Mesendoderm (in vitro differentiated cells): ENCODE measurements around the gene CPA1.

Source experiments
- DNase-seq: peaks from one replicate; pipeline ENCODE4 v3.0.0; 2013
- H2AK5ac ChIP-seq: 2 replicates; pipeline ENCODE4 v1.6.1; 2013; ENCODE audit warnings: low read length, inconsistent platforms
- H2BK120ac ChIP-seq: 2 replicates; pipeline ENCODE4 v1.6.1; 2013; ENCODE audit warnings: low read depth, mild to moderate bottlenecking, low read length, moderate library complexity, mixed read lengths
- H2BK15ac ChIP-seq: replicated peaks from 2 replicates; pipeline ENCODE4 v1.6.1; 2013; ENCODE audit warnings: low read depth, mild to moderate bottlenecking, moderate library complexity
- H2BK5ac ChIP-seq: 2 replicates; pipeline ENCODE4 v1.6.1; 2013; ENCODE audit warnings: low read length, inconsistent platforms
- H3K18ac ChIP-seq: 2 replicates; pipeline ENCODE4 v1.6.1; 2013; ENCODE audit warnings: mild to moderate bottlenecking, low read length, mixed read lengths
- H3K23ac ChIP-seq: one replicate; pipeline ENCODE4 v1.6.1; 2013; ENCODE audit warnings: low read length
- H3K27ac ChIP-seq: 2 replicates; pipeline ENCODE4 v1.5.1; 2013; ENCODE audit warnings: low read depth, mild to moderate bottlenecking, inconsistent platforms, low read length, moderate library complexity
- H3K27me3 ChIP-seq: 2 replicates; pipeline ENCODE4 v1.6.1; 2013; ENCODE audit warnings: low read length, control low read depth, mild to moderate bottlenecking, inconsistent platforms; ENCODE audit not compliant: insufficient read depth, poor library complexity
- H3K36me3 ChIP-seq: 2 replicates; pipeline ENCODE4 v1.6.1; 2013; ENCODE audit warnings: low read length, inconsistent platforms; ENCODE audit not compliant: control insufficient read depth, insufficient read depth
- H3K4ac ChIP-seq: one replicate; pipeline ENCODE4 v1.6.1; 2013; ENCODE audit warnings: low read depth, mild to moderate bottlenecking, low read length, moderate library complexity
- H3K4me1 ChIP-seq: 2 replicates; pipeline ENCODE4 v1.6.1; 2013; ENCODE audit warnings: low read depth, low read length, inconsistent platforms; ENCODE audit not compliant: control insufficient read depth
- H3K4me2 ChIP-seq: 2 replicates; pipeline ENCODE4 v1.6.1; 2013; ENCODE audit warnings: low read length
- H3K4me3 ChIP-seq: 2 replicates; pipeline ENCODE4 v1.5.1; 2013; ENCODE audit warnings: mild to moderate bottlenecking, low read length
- H3K56ac ChIP-seq: one replicate; pipeline ENCODE4 v1.6.1; 2013; ENCODE audit warnings: low read length
- H3K79me1 ChIP-seq: 2 replicates; pipeline ENCODE4 v1.6.1; 2013; ENCODE audit warnings: low read length, inconsistent platforms
- H3K79me2 ChIP-seq: 2 replicates; pipeline ENCODE4 v1.6.1; 2013; ENCODE audit warnings: mild to moderate bottlenecking, low read length; ENCODE audit not compliant: control insufficient read depth, insufficient read depth
- H3K9ac ChIP-seq: 2 replicates; pipeline ENCODE4 v1.6.1; 2013; ENCODE audit warnings: low read length, inconsistent platforms
- H4K5ac ChIP-seq: one replicate; pipeline ENCODE4 v1.6.1; 2013; ENCODE audit warnings: low read length
- H4K8ac ChIP-seq: one replicate; pipeline ENCODE4 v1.6.1; 2013; ENCODE audit warnings: low read depth, mild to moderate bottlenecking, control low read depth, low read length, moderate library complexity
- WGBS: extraction: QIAGEN DNeasy Blood & Tissue Kit; methylation state at CpG from one replicate; pipeline ENCODE4 v1.1.7; 2013; ENCODE audit warnings: low lambda C conversion rate, missing lambda C conversion rate; ENCODE audit not compliant: insufficient coverage; ENCODE audit errors: extremely low coverage; 5-methylcytosine and 5-hydroxymethylcytosine counted together

CPA1 gene

DNA sequence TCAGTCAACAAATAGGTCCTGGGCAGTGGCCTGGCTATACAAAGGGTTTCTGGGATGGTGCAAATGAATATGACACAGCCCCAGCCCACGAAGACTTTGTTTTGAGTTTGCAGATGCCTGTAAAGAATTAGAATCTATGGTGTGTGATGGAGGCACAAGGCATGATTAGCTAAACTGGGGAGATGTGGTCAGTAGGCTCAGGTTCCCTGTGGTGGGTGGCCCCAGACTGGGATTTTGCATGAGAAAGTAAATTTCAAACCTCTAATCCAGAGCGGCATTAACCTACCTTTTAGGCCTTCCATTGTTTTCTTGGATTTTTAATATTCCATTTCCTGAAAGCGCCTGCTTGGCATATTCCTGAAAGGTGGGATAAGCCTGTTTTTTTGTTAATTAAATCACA, 42.1 kb upstream of the CPA1 start:
- no peak overlapping the region for H3K56ac ChIP-seq
- H3K27me3 ChIP-seq: no peaks in the 10 kb centered on the region
- H2BK15ac ChIP-seq: no peak overlapping the region
- no peak overlapping the region for H3K18ac ChIP-seq
- no peaks in the 10 kb centered on the region for H3K79me1 ChIP-seq
- H3K79me2 ChIP-seq: no peaks in the 10 kb centered on the region
- no peak overlapping the region for H3K4me3 ChIP-seq
- H3K36me3 ChIP-seq: no peaks in the 10 kb centered on the region
- H3K4me1 ChIP-seq: no peaks in the 10 kb centered on the region
- H3K23ac ChIP-seq: no peak overlapping the region
- no peak overlapping the region for H4K8ac ChIP-seq
- no peak overlapping the region for H4K5ac ChIP-seq
- no peak overlapping the region for H2BK5ac ChIP-seq
- no peak overlapping the region for H3K4ac ChIP-seq
- H2AK5ac ChIP-seq: no peak overlapping the region
- WGBS: no CpG with 5 or more reads among the region's 3 CpGs
- no peak overlapping the region for H3K27ac ChIP-seq
- no peak for DNase-seq
- H3K9ac ChIP-seq: no peak overlapping the region
- no peak overlapping the region for H3K4me2 ChIP-seq
- no peak overlapping the region for H2BK120ac ChIP-seq

DNA sequence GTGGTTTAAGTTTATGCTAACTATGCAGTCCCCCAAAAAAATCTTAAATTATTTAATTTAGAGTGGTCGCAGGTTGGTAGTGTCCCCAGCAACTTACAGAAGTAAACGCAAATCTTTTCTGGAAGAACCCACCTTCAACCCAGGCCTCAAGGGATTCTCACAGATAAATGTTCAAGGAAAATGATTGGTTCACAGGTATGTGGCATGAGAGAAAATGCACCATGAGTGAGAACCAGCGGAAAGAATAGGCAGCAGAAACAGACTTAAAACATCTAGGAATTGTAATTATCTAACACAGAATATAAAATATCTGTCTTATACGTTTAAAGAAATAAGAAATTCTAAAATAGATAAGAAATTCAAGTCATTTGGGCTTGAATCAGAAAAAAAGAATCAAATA, 38.4 kb upstream of the CPA1 start:
- Histone ChIP-seq H3K79me2 (no peaks in the 10 kb centered on the region), H3K9ac (no peak overlapping the region), H2BK5ac (no peak overlapping the region), H3K4me3 (no peak overlapping the region), H3K27ac (no peak overlapping the region), H4K8ac (no peak overlapping the region), H3K4ac (no peak overlapping the region), H3K27me3 (no peaks in the 10 kb centered on the region), H2BK15ac (no peak overlapping the region), H3K23ac (no peak overlapping the region), H3K36me3 (no peaks in the 10 kb centered on the region), H2BK120ac (no peak overlapping the region), H3K79me1 (no peaks in the 10 kb centered on the region), H3K56ac (no peak overlapping the region), H3K18ac (no peak overlapping the region), H3K4me2 (no peak overlapping the region), H4K5ac (no peak overlapping the region), H2AK5ac (no peak overlapping the region), H3K4me1 (peaks cover 2% of the 10 kb centered on the region)
- DNase-seq: no peak
- no CpG with 5 or more reads among the region's 4 CpGs for WGBS

DNA sequence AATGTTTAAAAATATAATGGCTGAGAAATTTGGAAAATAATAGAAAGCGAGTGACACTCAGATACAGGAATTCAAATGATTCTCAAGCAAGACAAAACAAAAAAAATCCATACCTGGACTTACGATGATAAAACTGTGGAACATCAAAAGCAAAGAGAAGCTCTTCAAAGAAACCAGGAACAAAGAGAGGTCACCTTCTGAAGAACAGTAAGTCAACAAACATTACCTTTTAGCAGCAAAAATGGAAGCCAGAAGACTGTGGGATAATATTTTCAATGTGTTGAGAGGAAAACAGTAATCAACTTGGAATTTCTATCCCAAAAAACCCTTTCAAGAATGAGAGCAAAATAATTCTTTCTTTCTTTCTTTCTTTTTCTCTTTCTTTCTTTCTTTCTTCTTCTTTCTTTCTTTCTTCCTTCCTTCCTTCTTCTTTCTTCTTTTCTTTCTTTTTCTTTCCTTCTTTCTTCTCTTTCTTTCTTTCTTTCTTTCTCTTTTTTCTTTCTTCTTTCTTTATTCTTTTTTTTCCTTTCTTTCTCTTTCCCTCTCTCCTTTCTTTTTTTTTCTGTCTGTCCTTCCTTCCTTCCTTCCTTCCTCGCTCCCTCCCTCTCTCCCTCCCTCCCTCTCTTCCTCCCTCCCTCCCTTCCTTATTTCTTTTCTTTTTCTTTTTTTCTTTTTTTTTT, 37.5 kb upstream of the CPA1 start:
- H4K5ac ChIP-seq: no peak overlapping the region
- WGBS: no CpG with 5 or more reads among the region's 3 CpGs
- H2BK5ac ChIP-seq: no peak overlapping the region

DNA sequence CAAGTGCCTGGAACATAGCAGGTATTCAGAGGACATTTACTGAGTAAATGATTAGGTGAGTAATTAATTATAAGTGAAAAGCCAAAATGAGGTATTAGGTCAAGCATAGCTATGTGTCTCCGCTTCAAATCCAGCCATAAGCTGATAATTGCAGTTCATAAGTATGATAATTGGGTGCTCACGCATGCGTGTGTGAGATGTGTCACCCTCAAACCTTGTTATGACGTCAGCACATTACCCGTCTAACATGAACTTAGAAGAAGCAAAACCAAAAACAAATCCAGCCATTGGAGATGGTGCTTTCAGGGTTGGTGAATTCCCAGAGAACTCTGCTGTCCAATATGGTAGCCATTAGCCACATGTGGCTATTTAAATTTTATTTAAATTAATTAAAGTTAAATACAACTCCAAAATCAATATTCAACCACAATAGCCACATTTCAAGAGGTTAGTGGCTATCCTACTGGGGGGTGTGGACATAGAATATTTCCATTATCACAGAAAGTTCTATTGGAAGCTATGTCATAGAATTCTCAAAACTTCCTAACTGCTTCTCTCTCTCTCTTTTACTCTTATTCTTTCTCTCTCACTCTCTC, 35.9 kb upstream of the CPA1 start, which contains the start of gene CPA5:
TSS of gene CPA5 (plus strand) at position 546 of the 596 bp plus-strand sequence. CDS start 1,670 bp downstream, outside the sequence.
- Histone ChIP-seq H2AK5ac (no peak within 1 kb of the TSS), H3K18ac (no peak within 1 kb of the TSS), H4K5ac (no peak within 1 kb of the TSS), H3K4me3 (no peak within 1 kb of the TSS), H3K23ac (no peak within 1 kb of the TSS), H4K8ac (no peak within 1 kb of the TSS), H3K79me2 (no peaks in the 10 kb centered on the region), H3K4ac (no peak within 1 kb of the TSS), H3K4me1 (peaks cover 2% of the 10 kb centered on the region), H2BK120ac (no peak within 1 kb of the TSS), H3K27ac (no peak within 1 kb of the TSS), H3K9ac (no peak within 1 kb of the TSS), H3K27me3 (no peaks in the 10 kb centered on the region), H3K56ac (no peak within 1 kb of the TSS), H2BK15ac (no peak within 1 kb of the TSS), H3K36me3 (no peaks in the 10 kb centered on the region), H3K79me1 (no peaks in the 10 kb centered on the region), H3K4me2 (no peak within 1 kb of the TSS), H2BK5ac (no peak within 1 kb of the TSS)
- no peak for DNase-seq
- no CpG with 5 or more reads among the region's 5 CpGs for WGBS

More for the DNA sequence above, 37.5 kb upstream of the CPA1 start:
- H3K27me3 ChIP-seq: no peaks in the 10 kb centered on the region
- H3K27ac ChIP-seq: no peak overlapping the region
- H3K36me3 ChIP-seq: no peaks in the 10 kb centered on the region
- H3K4ac ChIP-seq: no peak overlapping the region
- H3K23ac ChIP-seq: no peak overlapping the region
- no peak overlapping the region for H3K4me2 ChIP-seq
- H2AK5ac ChIP-seq: no peak overlapping the region
- no peak overlapping the region for H4K8ac ChIP-seq
- no peak overlapping the region for H3K4me3 ChIP-seq
- no peak overlapping the region for H3K56ac ChIP-seq
- no peak overlapping the region for H3K18ac ChIP-seq
- no peaks in the 10 kb centered on the region for H3K79me1 ChIP-seq
- H3K9ac ChIP-seq: no peak overlapping the region
- DNase-seq: no peak
- no peaks in the 10 kb centered on the region for H3K79me2 ChIP-seq
- H2BK120ac ChIP-seq: no peak overlapping the region
- no peak overlapping the region for H2BK15ac ChIP-seq
- H3K4me1 ChIP-seq: peaks cover 2% of the 10 kb centered on the region

DNA sequence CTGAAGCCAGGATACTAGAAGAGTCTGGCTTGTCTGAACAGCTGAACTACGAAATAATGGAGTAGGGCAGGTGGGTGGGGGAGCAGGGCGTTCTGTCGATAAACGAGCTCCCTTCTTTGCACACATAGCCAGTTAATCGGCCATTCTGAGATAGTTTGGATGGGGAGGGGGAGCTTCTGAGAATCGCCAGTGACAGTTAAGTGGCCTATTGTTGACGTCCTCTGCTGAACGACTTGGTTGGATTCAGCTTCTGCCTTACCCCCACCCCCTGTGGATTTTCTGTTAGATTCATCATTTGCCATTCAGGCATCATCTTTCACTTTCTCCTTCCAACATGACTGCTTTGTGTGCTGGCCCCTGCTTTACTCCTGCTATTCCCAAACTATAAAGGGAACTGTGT, 35.2 kb upstream of the CPA1 start:
- no peak overlapping the region for H3K56ac ChIP-seq
- no peak overlapping the region for H3K4me3 ChIP-seq
- no peaks in the 10 kb centered on the region for H3K36me3 ChIP-seq
- peaks cover 2% of the 10 kb centered on the region for H3K4me1 ChIP-seq
- no peaks in the 10 kb centered on the region for H3K27me3 ChIP-seq
- no peak overlapping the region for H3K4me2 ChIP-seq
- no peak overlapping the region for H3K18ac ChIP-seq
- peak; percentile 78 for DNase-seq
- H2BK15ac ChIP-seq: no peak overlapping the region
- no peaks in the 10 kb centered on the region for H3K79me1 ChIP-seq
- H2AK5ac ChIP-seq: no peak overlapping the region
- H3K79me2 ChIP-seq: no peaks in the 10 kb centered on the region
- no peak overlapping the region for H4K5ac ChIP-seq
- H3K23ac ChIP-seq: no peak overlapping the region
- H3K27ac ChIP-seq: no peak overlapping the region
- no peak overlapping the region for H2BK120ac ChIP-seq
- H3K9ac ChIP-seq: no peak overlapping the region
- H2BK5ac ChIP-seq: no peak overlapping the region
- no peak overlapping the region for H4K8ac ChIP-seq
- no peak overlapping the region for H3K4ac ChIP-seq
- WGBS: no CpG with 5 or more reads among the region's 8 CpGs
